GM12878 (cell line): Measurements from ENCODE around the gene KDM6A. TPM values are rescaled to one million over a fixed set of nuclear protein-coding genes. Genes with fewer than 3 reads are reported as not detected.

Experiments
- ATAC-seq: fragments of 200-7000 bp; cut with Tn5 transposase; 3 replicates; pipeline ENCODE4 v1.9.1; 2020; ENCODE audit warnings: mild to moderate bottlenecking, moderate library complexity
- BruUV-seq: library from RNA; stranded (reverse); fragments of 400-500 nt; replicated peaks from 2 replicates; lab custom pipeline; 2021; lab: Mats Ljungman, UMichigan
- CTCF ChIA-PET: fragments of 300-600 bp; sonication (Branson Sonifier 250); formaldehyde crosslinking; extraction: SDS; loops from one replicate; lab custom pipeline; 2021; ENCODE audit warnings: inconsistent platforms; lab: Yijun Ruan, JAX
- POLR2A ChIA-PET: fragments of 350-600 bp; formaldehyde crosslinking; extraction: SDS; loops from one replicate; lab custom pipeline; 2021; ENCODE audit warnings: inconsistent platforms; lab: Charles Lee
- RAD21 ChIA-PET: fragments of 300-600 bp; sonication (Branson Sonifier 250); formaldehyde crosslinking; loops from one replicate; lab custom pipeline; 2023; ENCODE audit warnings: antibody characterized with exemption; ENCODE audit not compliant: unreplicated experiment; lab: Charles Lee
- SMC1A ChIA-PET: fragments of 300-600 bp; sonication (Branson Sonifier 250); formaldehyde crosslinking; loops from one replicate; lab custom pipeline; 2023; ENCODE audit not compliant: unreplicated experiment, uncharacterized antibody; lab: Charles Lee
- DNase-seq: peaks from one replicate; pipeline ENCODE4 v3.0.0-alpha.2; 2011; ENCODE audit warnings: low read depth, low spot score
- FAIRE-seq: peaks from 3 replicates; lab custom pipeline; 2011; peaks lifted over from hg19 to GRCh38; lab: Jason Lieb, UNC
- H2AFZ ChIP-seq: 2 replicates; pipeline ENCODE4 v1.6.0; 2011; ENCODE audit warnings: low read depth, low read length, control low read depth; ENCODE audit not compliant: control insufficient read depth
- H3K27ac ChIP-seq: 2 replicates; pipeline ENCODE4 v1.5.1; 2011; ENCODE audit warnings: control low read depth; ENCODE audit not compliant: control insufficient read depth, insufficient read depth
- H3K27me3 ChIP-seq, 2 experiments: replicated peaks in 1 of 2; 2 replicates each; pipeline versions ENCODE4 v1.6.0 to v1.6.1; 2011; ENCODE audit warnings: low read length in 1 of 2; ENCODE audit not compliant: control insufficient read depth in 2 of 2, insufficient read depth in 2 of 2
- H3K36me3 ChIP-seq, 2 experiments: 2 replicates each; pipeline ENCODE4 v1.5.1; 2011; ENCODE audit warnings: low read length in 1 of 2; ENCODE audit not compliant: control insufficient read depth in 2 of 2, insufficient read depth in 2 of 2
- H3K4me1 ChIP-seq: 2 replicates; pipeline ENCODE4 v1.6.1; 2011; ENCODE audit warnings: mild to moderate bottlenecking, low read length, moderate library complexity, mixed read lengths; ENCODE audit not compliant: control insufficient read depth, insufficient read depth
- H3K4me2 ChIP-seq: 2 replicates; pipeline ENCODE4 v1.6.0; 2011; ENCODE audit warnings: control low read depth; ENCODE audit not compliant: control insufficient read depth, insufficient read depth
- H3K4me3 ChIP-seq: fragments of 200-600 bp; sonication (generic); 2 replicates; pipeline ENCODE4 v1.5.1; 2016
- H3K79me2 ChIP-seq: 2 replicates; pipeline ENCODE4 v1.6.0; 2011; ENCODE audit warnings: low read length; ENCODE audit not compliant: control insufficient read depth, insufficient read depth
- H3K9ac ChIP-seq: 2 replicates; pipeline ENCODE4 v1.8.0; 2011; ENCODE audit warnings: low read length, control low read depth, mixed read lengths; ENCODE audit not compliant: control insufficient read depth, insufficient read depth
- H3K9me3 ChIP-seq: replicated peaks from 3 replicates; pipeline ENCODE4 v1.5.1; 2011; ENCODE audit warnings: mild to moderate bottlenecking, low read length; ENCODE audit not compliant: control insufficient read depth, insufficient read depth
- H4K20me1 ChIP-seq: 2 replicates; pipeline ENCODE4 v1.6.0; 2011; ENCODE audit not compliant: control insufficient read depth, insufficient read depth
- BMI1 ChIP-seq: fragments of 450-650 bp; IDR thresholded peaks from 2 replicates; pipeline ENCODE4 v1.6.1; 2016; ENCODE audit warnings: mild to moderate bottlenecking, moderate library complexity, borderline replicate concordance
- CBX5 ChIP-seq: sonication (generic); IDR thresholded peaks from 2 replicates; pipeline ENCODE4 v1.6.1; 2016; ENCODE audit warnings: low read depth, moderate library complexity, mild to moderate bottlenecking, inconsistent platforms
- CHD1 ChIP-seq: IDR thresholded peaks from 2 replicates; pipeline ENCODE4 v1.6.1; 2012; ENCODE audit warnings: low read depth, low read length, improper control_type of control experiment
- MYC ChIP-seq: IDR thresholded peaks from 2 replicates; pipeline ENCODE4 v1.6.1; 2011; ENCODE audit warnings: mild to moderate bottlenecking, low read length, moderate library complexity, inconsistent platforms; ENCODE audit not compliant: insufficient read depth, insufficient replicate concordance, insufficient read length, severe bottlenecking
- WGBS: methylation state at CpG from one replicate; pipeline ENCODE4 v1.1.6; 2016; ENCODE audit warnings: low lambda C conversion rate; ENCODE audit not compliant: insufficient replicate concordance, insufficient coverage; ENCODE audit errors: missing lambda C conversion rate; 5-methylcytosine and 5-hydroxymethylcytosine counted together
- in situ Hi-C: fragments of 300-500 bp; cut with MboI; formaldehyde crosslinking; loops from 9 replicates; pipeline ENCODE4 v1.14.3; 2018; ENCODE audit warnings: mixed read lengths
- intact Hi-C: fragments of 100-400 bp; cut with micrococcal nuclease; formaldehyde crosslinking; loops from one replicate; pipeline ENCODE4 v1.14.2; 2022; ENCODE audit not compliant: unreplicated experiment
- polyA plus RNA-seq, 11 experiments: library from polyadenylated mRNA; depleted of rRNA in 4 of 11; unstranded in 6 of 11; stranded (reverse) in 5 of 11; fragments of >200 nt; fragmentation: Nextera tagmentation in 4 of 11; fragmentation: Illumina TruSeq in 1 of 11; extraction: Ambion mirVana in 4 of 11; extraction: Trizol in 1 of 11; gene quantifications; 1 replicate in 1 of 11; 2 replicates in 10 of 11; pipeline versions ENCODE4 v1.2.1 to v1.2.3, GENCODE V29; 2011 to 2016; ENCODE audit warnings: inconsistent platforms in 2 of 11, missing spikeins in 2 of 11, low read depth in 1 of 11
- total RNA-seq, 4 experiments: library from RNA; depleted of rRNA in 3 of 4; stranded (reverse); fragments of >200 nt in 3 of 4; fragmentation: Illumina TruSeq in 1 of 4; extraction: Trizol in 1 of 4; gene quantifications; 2 replicates each; pipeline versions ENCODE4 v1.2.1 to v1.2.3, GENCODE V29; 2013 to 2021
- TF ChIP-seq, protein P1 (sequence below): fragments of 450-650 bp; conservative IDR thresholded peaks from 2 replicates; pipeline ENCODE4 v1.6.1; 2017; ENCODE audit warnings: mild to moderate bottlenecking, moderate library complexity
- TF ChIP-seq, protein P2 (sequence below): fragments of 450-650 bp; IDR thresholded peaks from 2 replicates; pipeline ENCODE4 v1.6.1; 2018; ENCODE audit warnings: borderline replicate concordance, mild to moderate bottlenecking; ENCODE audit not compliant: partially characterized antibody

Gene KDM6A
- total and polyA plus RNA-seq, 10 of the 15 experiments (the other 5 are each of a cell fraction or from before 2014, with no cell fraction given), result 7.9 to 29.0 (median 20.4) TPM

DNA sequence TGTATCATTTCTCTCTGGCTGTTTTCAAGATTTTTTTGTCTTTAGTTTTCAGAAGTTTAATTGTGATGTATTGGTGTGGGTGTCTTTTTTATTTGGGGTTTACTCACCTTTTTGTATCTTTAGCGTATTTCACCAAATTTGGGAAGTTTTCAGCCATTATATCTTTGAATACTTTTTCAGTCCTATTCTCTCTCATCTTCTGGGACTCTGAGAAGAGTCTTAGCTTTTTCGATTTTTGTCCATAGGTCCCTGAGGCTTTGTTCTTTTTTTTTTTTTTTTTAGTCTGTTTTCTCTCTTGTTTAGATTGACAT lies 23.8 kb downstream of the KDM6A start:
- H3K9me3 ChIP-seq, result no peaks in the 10 kb centered on the region; the same call in 1 of the 3 replicates
- peaks cover 4% of the 10 kb centered on the region; the same call in 1 of the 2 replicates for H4K20me1 ChIP-seq
- H3K9ac ChIP-seq, result no peak overlapping the region
- no peak for ATAC-seq
- WGBS, result 92% methylated on average over 2 of the region's 2 CpGs
- no peak overlapping the region for H2AFZ ChIP-seq
- SMC1A ChIA-PET, result interaction anchor here (0.6 to 5.1 kb wide), 4 partner anchors 21 to 267 kb away, joined by 3 to 50 read pairs (median 4); no protein-coding TSS in a partner anchor
- 0 out of 2 replicates have a peak, but pooled peaks have one; percentile 13 for TF ChIP-seq CBX5
- no peak for TF ChIP-seq MYC
- no peak for TF ChIP-seq BMI1
- no peak for TF ChIP-seq CHD1
- TF ChIP-seq, protein P1, sequence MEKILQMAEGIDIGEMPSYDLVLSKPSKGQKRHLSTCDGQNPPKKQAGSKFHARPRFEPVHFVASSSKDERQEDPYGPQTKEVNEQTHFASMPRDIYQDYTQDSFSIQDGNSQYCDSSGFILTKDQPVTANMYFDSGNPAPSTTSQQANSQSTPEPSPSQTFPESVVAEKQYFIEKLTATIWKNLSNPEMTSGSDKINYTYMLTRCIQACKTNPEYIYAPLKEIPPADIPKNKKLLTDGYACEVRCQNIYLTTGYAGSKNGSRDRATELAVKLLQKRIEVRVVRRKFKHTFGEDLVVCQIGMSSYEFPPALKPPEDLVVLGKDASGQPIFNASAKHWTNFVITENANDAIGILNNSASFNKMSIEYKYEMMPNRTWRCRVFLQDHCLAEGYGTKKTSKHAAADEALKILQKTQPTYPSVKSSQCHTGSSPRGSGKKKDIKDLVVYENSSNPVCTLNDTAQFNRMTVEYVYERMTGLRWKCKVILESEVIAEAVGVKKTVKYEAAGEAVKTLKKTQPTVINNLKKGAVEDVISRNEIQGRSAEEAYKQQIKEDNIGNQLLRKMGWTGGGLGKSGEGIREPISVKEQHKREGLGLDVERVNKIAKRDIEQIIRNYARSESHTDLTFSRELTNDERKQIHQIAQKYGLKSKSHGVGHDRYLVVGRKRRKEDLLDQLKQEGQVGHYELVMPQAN, result no peak
- TF ChIP-seq, protein P2, sequence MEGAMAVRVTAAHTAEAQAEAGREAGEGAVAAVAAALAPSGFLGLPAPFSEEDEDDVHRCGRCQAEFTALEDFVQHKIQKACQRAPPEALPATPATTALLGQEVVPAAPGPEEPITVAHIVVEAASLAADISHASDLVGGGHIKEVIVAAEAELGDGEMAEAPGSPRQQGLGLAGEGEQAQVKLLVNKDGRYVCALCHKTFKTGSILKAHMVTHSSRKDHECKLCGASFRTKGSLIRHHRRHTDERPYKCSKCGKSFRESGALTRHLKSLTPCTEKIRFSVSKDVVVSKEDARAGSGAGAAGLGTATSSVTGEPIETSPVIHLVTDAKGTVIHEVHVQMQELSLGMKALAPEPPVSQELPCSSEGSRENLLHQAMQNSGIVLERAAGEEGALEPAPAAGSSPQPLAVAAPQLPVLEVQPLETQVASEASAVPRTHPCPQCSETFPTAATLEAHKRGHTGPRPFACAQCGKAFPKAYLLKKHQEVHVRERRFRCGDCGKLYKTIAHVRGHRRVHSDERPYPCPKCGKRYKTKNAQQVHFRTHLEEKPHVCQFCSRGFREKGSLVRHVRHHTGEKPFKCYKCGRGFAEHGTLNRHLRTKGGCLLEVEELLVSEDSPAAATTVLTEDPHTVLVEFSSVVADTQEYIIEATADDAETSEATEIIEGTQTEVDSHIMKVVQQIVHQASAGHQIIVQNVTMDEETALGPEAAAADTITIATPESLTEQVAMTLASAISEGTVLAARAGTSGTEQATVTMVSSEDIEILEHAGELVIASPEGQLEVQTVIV, result no peak
- TF ChIP-seq, all 136 proteins: peak for 1
- intact Hi-C loops, result no loop called here
- Histone ChIP-seq H3K27ac (no peak overlapping the region), H3K4me1 (peaks cover 9% of the 10 kb centered on the region), H3K79me2 (peaks cover 79% of the 10 kb centered on the region), H3K36me3 (no peaks in the 10 kb centered on the region), H3K27me3 (no peaks in the 10 kb centered on the region), H3K4me2 (no peak overlapping the region), H3K4me3 (no peak overlapping the region)
- RAD21 ChIA-PET, result interaction anchor here (0.6 to 1.1 kb wide), 3 partner anchors 24 to 289 kb away, joined by 3 read pairs; partner anchors contain the start of gene KDM6A
- no TSS peak for BruUV-seq
- in situ Hi-C loops, result loop anchor here (25.0 kb wide), 2 partner anchors 165 to 865 kb away; no protein-coding TSS in a partner anchor
- no peak for DNase-seq
- CTCF ChIA-PET, result interaction anchor here (0.6 kb wide), 2 partner anchors 66 to 193 kb away, joined by 3 read pairs; no protein-coding TSS in a partner anchor
- POLR2A ChIA-PET, result interaction anchor here (0.6 to 0.7 kb wide), 3 partner anchors 20 to 802 kb away, joined by 4 read pairs; no protein-coding TSS in a partner anchor
- no peak for FAIRE-seq
